GM15510 (cell line): Measurements from ENCODE around the gene RRM2.

Source experiments
- POLR2A ChIP-seq: IDR thresholded peaks from 3 replicates; pipeline ENCODE4 v1.6.1; 2011; ENCODE audit warnings: borderline replicate concordance; ENCODE audit not compliant: insufficient read length; ENCODE audit errors: extremely low read depth

The RRM2 gene

GRCh38 chr2:10151462-10151861, 28.9 kb downstream of the RRM2 start:
- no peak for TF ChIP-seq POLR2A

GRCh38 chr2:10157293-10157692, 34.8 kb downstream of the RRM2 start:
- no peak for TF ChIP-seq POLR2A

- no peak for TF ChIP-seq POLR2A
Measured at GRCh38 chr2:10158681-10159080, 36.1 kb downstream of the RRM2 start.

- TF ChIP-seq POLR2A: no peak
Measured at GRCh38 chr2:10159086-10159485, 36.5 kb downstream of the RRM2 start.

- TF ChIP-seq POLR2A: no peak
Measured at GRCh38 chr2:10159581-10160131, 37.1 kb downstream of the RRM2 start.

GRCh38 chr2:10160203-10160955, 37.8 kb downstream of the RRM2 start:
- no peak for TF ChIP-seq POLR2A

GRCh38 chr2:10161206-10161931, 38.8 kb downstream of the RRM2 start:
- TF ChIP-seq POLR2A: no peak

- no peak for TF ChIP-seq POLR2A
Measured at GRCh38 chr2:10161961-10162441, 39.5 kb downstream of the RRM2 start.

- TF ChIP-seq POLR2A: no peak
Measured at GRCh38 chr2:10162586-10163497, 40.3 kb downstream of the RRM2 start.

- TF ChIP-seq POLR2A: no peak
Measured at GRCh38 chr2:10163498-10164486, 41.3 kb downstream of the RRM2 start.

GRCh38 chr2:10164601-10165000, 42.1 kb downstream of the RRM2 start:
- no peak for TF ChIP-seq POLR2A

- no peak for TF ChIP-seq POLR2A
Measured at GRCh38 chr2:10165282-10165681, 42.7 kb downstream of the RRM2 start.

GRCh38 chr2:10165861-10166675, 43.5 kb downstream of the RRM2 start:
- no peak for TF ChIP-seq POLR2A

GRCh38 chr2:10166676-10167292, 44.2 kb downstream of the RRM2 start:
- no peak for TF ChIP-seq POLR2A
